ENCODE measurements around the gene KIF3B.
"Not testable (repeated sequence)": the region's sequence is repeated elsewhere in the genome, so short reads cannot be mapped to it uniquely, and the experiment has no call there.

The KIF3B gene

GRCh38 chr20:32322260-32322659 lies 44.8 kb downstream of the KIF3B start:
- not testable (repeated sequence) for H3K9ac ChIP-seq (ENCODE audit: low read depth, low read length); H3K4me1 ChIP-seq (ENCODE audit: insufficient read depth, low read length); H3K4me3 ChIP-seq (ENCODE audit: low read length); H3K9me3 ChIP-seq (ENCODE audit: insufficient read depth, low read depth, low read length); H3K27ac ChIP-seq (ENCODE audit: low read length); H3K27me3 ChIP-seq (ENCODE audit: insufficient read depth, low read length)
- peaks cover 11% of the 10 kb centered on the region for H3K36me3 ChIP-seq (ENCODE audit: insufficient read depth, low read depth, low read length)

GRCh38 chr20:32323761-32324160 lies 46.3 kb downstream of the KIF3B start:
- H3K9ac ChIP-seq (ENCODE audit: low read depth, low read length); H3K9me3 ChIP-seq (ENCODE audit: insufficient read depth, low read depth, low read length); H3K27ac ChIP-seq (ENCODE audit: low read length); H3K4me3 ChIP-seq (ENCODE audit: low read length); H3K27me3 ChIP-seq (ENCODE audit: insufficient read depth, low read length); H3K4me1 ChIP-seq (ENCODE audit: insufficient read depth, low read length): not testable (repeated sequence)
- peaks cover 11% of the 10 kb centered on the region; the same call in 1 of the 2 replicates for H3K36me3 ChIP-seq (ENCODE audit: insufficient read depth, low read depth, low read length)

GRCh38 chr20:32325706-32326503 lies 48.5 kb downstream of the KIF3B start:
- H3K4me3 ChIP-seq (ENCODE audit: low read length): no peak overlapping the region
- no peaks in the 10 kb centered on the region for H3K27me3 ChIP-seq (ENCODE audit: insufficient read depth, low read length)
- H3K27ac ChIP-seq (ENCODE audit: low read length): no peak overlapping the region
- H3K9ac ChIP-seq (ENCODE audit: low read depth, low read length): no peak overlapping the region
- no peaks in the 10 kb centered on the region for H3K9me3 ChIP-seq (ENCODE audit: insufficient read depth, low read depth, low read length)
- H3K36me3 ChIP-seq (ENCODE audit: insufficient read depth, low read depth, low read length): peaks cover 25% of the 10 kb centered on the region
- H3K4me1 ChIP-seq (ENCODE audit: insufficient read depth, low read length): no peaks in the 10 kb centered on the region

- H3K27ac ChIP-seq (ENCODE audit: low read length): no peak overlapping the region
- H3K4me3 ChIP-seq (ENCODE audit: low read length): no peak overlapping the region
- no peaks in the 10 kb centered on the region for H3K4me1 ChIP-seq (ENCODE audit: insufficient read depth, low read length)
- H3K36me3 ChIP-seq (ENCODE audit: insufficient read depth, low read depth, low read length): peaks cover 30% of the 10 kb centered on the region
- H3K9me3 ChIP-seq (ENCODE audit: insufficient read depth, low read depth, low read length): no peaks in the 10 kb centered on the region
- no peaks in the 10 kb centered on the region for H3K27me3 ChIP-seq (ENCODE audit: insufficient read depth, low read length)
- H3K9ac ChIP-seq (ENCODE audit: low read depth, low read length): no peak overlapping the region
Measured at GRCh38 chr20:32326504-32326845, 49.0 kb downstream of the KIF3B start.

GRCh38 chr20:32327087-32327681 lies 49.7 kb downstream of the KIF3B start:
- H3K9me3 ChIP-seq (ENCODE audit: insufficient read depth, low read depth, low read length): no peaks in the 10 kb centered on the region
- H3K4me1 ChIP-seq (ENCODE audit: insufficient read depth, low read length): no peaks in the 10 kb centered on the region
- no peaks in the 10 kb centered on the region for H3K27me3 ChIP-seq (ENCODE audit: insufficient read depth, low read length)
- peaks cover 37% of the 10 kb centered on the region for H3K36me3 ChIP-seq (ENCODE audit: insufficient read depth, low read depth, low read length)
- H3K4me3 ChIP-seq (ENCODE audit: low read length): no peak overlapping the region
- H3K9ac ChIP-seq (ENCODE audit: low read depth, low read length): no peak overlapping the region
- no peak overlapping the region for H3K27ac ChIP-seq (ENCODE audit: low read length)

DNA sequence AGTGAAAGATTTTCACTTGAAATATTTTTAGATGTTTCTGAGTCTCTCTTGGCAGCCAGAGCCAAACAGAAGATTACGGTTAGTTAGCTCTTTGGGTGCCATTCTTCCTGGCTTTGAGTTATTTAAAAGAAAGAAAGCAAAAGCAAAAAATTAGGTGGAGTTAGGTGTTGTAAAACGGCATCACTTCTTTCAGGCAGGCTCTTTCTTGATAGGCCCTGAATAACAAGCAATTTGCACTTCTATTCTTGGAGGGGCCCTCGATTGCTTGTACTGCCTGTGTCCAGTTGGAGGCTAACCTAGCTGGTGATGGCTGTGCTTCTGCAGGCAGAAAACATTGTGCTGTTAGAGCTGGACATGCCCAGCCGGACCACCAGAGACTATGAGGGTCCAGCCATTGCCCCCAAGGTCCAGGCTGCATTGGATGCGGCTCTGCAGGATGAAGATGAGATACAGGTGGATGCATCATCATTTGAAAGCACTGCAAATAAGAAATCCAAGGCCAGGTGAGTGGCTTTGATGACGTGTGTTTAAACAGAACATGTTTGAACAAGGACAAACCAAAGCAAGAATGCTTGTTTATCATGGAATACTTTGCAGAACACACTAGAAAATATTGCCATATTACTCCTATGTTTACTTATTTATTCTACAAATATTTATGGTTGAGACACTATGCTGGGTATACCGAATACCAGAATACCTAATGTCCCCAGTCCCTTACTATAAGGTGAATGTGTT lies 52.5 kb downstream of the KIF3B start:
- Histone ChIP-seq H3K27me3 (ENCODE audit: insufficient read depth, low read length) (no peaks in the 10 kb centered on the region), H3K36me3 (ENCODE audit: insufficient read depth, low read depth, low read length) (peaks cover 53% of the 10 kb centered on the region), H3K4me3 (ENCODE audit: low read length) (no peak overlapping the region), H3K9ac (ENCODE audit: low read depth, low read length) (no peak overlapping the region), H3K9me3 (ENCODE audit: insufficient read depth, low read depth, low read length) (no peaks in the 10 kb centered on the region), H3K27ac (ENCODE audit: low read length) (no peak overlapping the region), H3K4me1 (ENCODE audit: insufficient read depth, low read length) (no peaks in the 10 kb centered on the region)

- no peak overlapping the region for H3K9ac ChIP-seq (ENCODE audit: low read depth, low read length)
- H3K36me3 ChIP-seq (ENCODE audit: insufficient read depth, low read depth, low read length): peaks cover 53% of the 10 kb centered on the region
- no peaks in the 10 kb centered on the region for H3K27me3 ChIP-seq (ENCODE audit: insufficient read depth, low read length)
- H3K27ac ChIP-seq (ENCODE audit: low read length): no peak overlapping the region
- H3K4me3 ChIP-seq (ENCODE audit: low read length): no peak overlapping the region
- H3K9me3 ChIP-seq (ENCODE audit: insufficient read depth, low read depth, low read length): no peaks in the 10 kb centered on the region
- no peaks in the 10 kb centered on the region for H3K4me1 ChIP-seq (ENCODE audit: insufficient read depth, low read length)
Measured at GRCh38 chr20:32330555-32330897, 53.1 kb downstream of the KIF3B start.

- Histone ChIP-seq H3K27me3 (ENCODE audit: insufficient read depth, low read length) (no peaks in the 10 kb centered on the region), H3K36me3 (ENCODE audit: insufficient read depth, low read depth, low read length) (peaks cover 42% of the 10 kb centered on the region), H3K4me3 (ENCODE audit: low read length) (no peak overlapping the region), H3K9ac (ENCODE audit: low read depth, low read length) (no peak overlapping the region; the same call in 1 of the 2 replicates), H3K4me1 (ENCODE audit: insufficient read depth, low read length) (no peaks in the 10 kb centered on the region), H3K9me3 (ENCODE audit: insufficient read depth, low read depth, low read length) (no peaks in the 10 kb centered on the region), H3K27ac (ENCODE audit: low read length) (no peak overlapping the region)
Measured at GRCh38 chr20:32332614-32333013, 55.2 kb downstream of the KIF3B start.

GRCh38 chr20:32333181-32333987 lies 55.9 kb downstream of the KIF3B start:
- H3K4me1 ChIP-seq (ENCODE audit: insufficient read depth, low read length): no peaks in the 10 kb centered on the region
- no peak overlapping the region for H3K27ac ChIP-seq (ENCODE audit: low read length)
- H3K27me3 ChIP-seq (ENCODE audit: insufficient read depth, low read length): no peaks in the 10 kb centered on the region
- H3K9ac ChIP-seq (ENCODE audit: low read depth, low read length): no peak overlapping the region
- no peaks in the 10 kb centered on the region for H3K9me3 ChIP-seq (ENCODE audit: insufficient read depth, low read depth, low read length)
- no peak overlapping the region for H3K4me3 ChIP-seq (ENCODE audit: low read length)
- peaks cover 41% of the 10 kb centered on the region for H3K36me3 ChIP-seq (ENCODE audit: insufficient read depth, low read depth, low read length)

DNA sequence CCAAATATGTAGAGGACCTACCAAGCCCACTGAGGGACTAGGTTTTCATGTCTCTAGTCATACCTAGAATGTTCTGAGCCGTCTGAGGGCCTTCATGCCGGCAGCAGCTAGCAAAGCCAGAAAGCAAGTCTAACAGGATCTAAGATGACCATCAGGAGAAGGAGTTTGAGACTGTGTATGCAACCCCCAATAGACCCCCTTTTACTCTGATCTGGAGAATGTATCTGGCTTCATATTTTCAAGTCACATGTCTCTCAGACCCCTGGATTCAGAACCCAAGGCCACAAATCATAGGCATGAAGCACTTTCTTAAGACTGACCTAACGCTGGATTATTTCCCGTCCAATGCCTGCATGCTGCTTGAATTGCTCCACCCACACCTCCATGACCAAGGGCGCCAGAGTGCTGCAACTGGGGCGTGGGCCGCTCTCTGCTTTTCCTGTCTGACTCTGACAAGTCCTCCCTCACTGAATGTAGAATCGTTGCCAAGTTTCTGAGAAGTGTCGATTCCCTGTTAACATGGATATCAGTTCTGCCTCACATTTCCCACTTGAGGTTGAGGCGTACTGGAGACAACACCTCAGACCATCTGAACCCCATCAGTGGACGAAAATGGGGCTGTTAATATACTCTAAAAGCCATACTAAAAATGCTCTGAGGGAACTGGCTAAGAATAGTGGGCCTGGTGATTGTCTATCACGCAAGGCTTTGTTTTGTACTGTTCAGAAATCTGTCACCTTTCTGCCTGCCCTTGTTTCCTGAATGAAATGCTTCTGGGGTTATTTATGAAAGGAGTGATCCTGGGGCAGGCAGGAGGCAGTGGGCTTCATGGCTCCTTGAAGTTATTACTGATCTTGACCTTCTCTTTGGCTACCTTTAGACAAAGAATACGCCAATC lies 56.8 kb downstream of the KIF3B start:
- no peak overlapping the region for H3K9ac ChIP-seq (ENCODE audit: low read depth, low read length)
- no peak overlapping the region for H3K4me3 ChIP-seq (ENCODE audit: low read length)
- no peaks in the 10 kb centered on the region for H3K27me3 ChIP-seq (ENCODE audit: insufficient read depth, low read length)
- H3K9me3 ChIP-seq (ENCODE audit: insufficient read depth, low read depth, low read length): no peaks in the 10 kb centered on the region
- peaks cover 41% of the 10 kb centered on the region for H3K36me3 ChIP-seq (ENCODE audit: insufficient read depth, low read depth, low read length)
- 0 out of 2 replicates have a peak, but pooled peaks cover 4% of the 10 kb centered on the region for H3K4me1 ChIP-seq (ENCODE audit: insufficient read depth, low read length)
- H3K27ac ChIP-seq (ENCODE audit: low read length): no peak overlapping the region

GRCh38 chr20:32336918-32337347 lies 59.5 kb downstream of the KIF3B start:
- H3K4me3 ChIP-seq (ENCODE audit: low read length): no peak overlapping the region
- H3K9me3 ChIP-seq (ENCODE audit: insufficient read depth, low read depth, low read length): no peaks in the 10 kb centered on the region
- peaks cover 18% of the 10 kb centered on the region for H3K36me3 ChIP-seq (ENCODE audit: insufficient read depth, low read depth, low read length)
- no peaks in the 10 kb centered on the region for H3K27me3 ChIP-seq (ENCODE audit: insufficient read depth, low read length)
- H3K27ac ChIP-seq (ENCODE audit: low read length): no peak overlapping the region
- no peak overlapping the region for H3K9ac ChIP-seq (ENCODE audit: low read depth, low read length)
- H3K4me1 ChIP-seq (ENCODE audit: insufficient read depth, low read length): 0 out of 2 replicates have a peak, but pooled peaks cover 4% of the 10 kb centered on the region

Data from iPS-20b (cell line).